HepG2 (cell line): Measurements from ENCODE around the gene HPDL. TPM values are rescaled to one million over a fixed set of nuclear protein-coding genes. Genes with fewer than 3 reads are reported as not detected.

Experiments used
- AHDC1 ChIP-seq: sonication (generic); formaldehyde crosslinking; IDR thresholded peaks from 2 replicates; pipeline ENCODE4 v1.5.1; 2020; ENCODE audit warnings: mild to moderate bottlenecking, missing genetic modification reagents, borderline replicate concordance
- CHD2 ChIP-seq: IDR thresholded peaks from 2 replicates; pipeline ENCODE4 v1.6.1; 2011; ENCODE audit warnings: low read depth, low read length, improper control_type of control experiment
- GATAD2A ChIP-seq: IDR thresholded peaks from 2 replicates; pipeline ENCODE4 v1.6.1; 2016
- KLF15 ChIP-seq: sonication (generic); formaldehyde crosslinking; IDR thresholded peaks from 2 replicates; pipeline ENCODE4 v1.8.1; 2023; ENCODE audit warnings: borderline replicate concordance, mild to moderate bottlenecking, inconsistent platforms, missing genetic modification reagents, mixed read lengths
- SNAPC2 ChIP-seq: sonication (generic); formaldehyde crosslinking; IDR thresholded peaks from 2 replicates; pipeline ENCODE4 v1.8.1; 2022; ENCODE audit warnings: mild to moderate bottlenecking, missing genetic modification reagents
- SNAPC4 ChIP-seq: sonication (generic); formaldehyde crosslinking; IDR thresholded peaks from 2 replicates; pipeline ENCODE4 v1.4.0; 2020; ENCODE audit warnings: mild to moderate bottlenecking, missing genetic modification reagents
- USF2 ChIP-seq, 2 experiments: sonication (generic) in 1 of 2; formaldehyde crosslinking in 1 of 2; IDR thresholded peaks; 2 replicates each; pipeline versions ENCODE4 v1.5.1 to v1.6.1; 2011 to 2020; ENCODE audit warnings: borderline replicate concordance in 1 of 2, low read depth in 1 of 2, low read length in 1 of 2, mild to moderate bottlenecking in 1 of 2, missing genetic modification reagents in 1 of 2, moderate library complexity in 1 of 2
- ZNF276 ChIP-seq: sonication (generic); formaldehyde crosslinking; IDR thresholded peaks from 2 replicates; pipeline ENCODE4 v1.4.0; 2020; ENCODE audit warnings: mild to moderate bottlenecking, low read depth, missing genetic modification reagents
- ZNF761 ChIP-seq: sonication (generic); formaldehyde crosslinking; conservative IDR thresholded peaks from 2 replicates; pipeline ENCODE4 v1.4.0; 2020; ENCODE audit warnings: mild to moderate bottlenecking, missing genetic modification reagents
- polyA plus RNA-seq, 8 experiments: library from polyadenylated mRNA; depleted of rRNA in 3 of 8; stranded (reverse) in 7 of 8; unstranded in 1 of 8; fragments of >200 nt; fragmentation: Illumina TruSeq in 4 of 8; extraction: Trizol in 4 of 8; gene quantifications; 2 replicates each; pipeline versions ENCODE4 v1.2.1 to v1.2.3, GENCODE V29; 2011 to 2016; ENCODE audit warnings: low read depth in 4 of 8, missing spikeins in 1 of 8, mixed read lengths in 1 of 8; ENCODE audit not compliant: insufficient read depth in 1 of 8
- total RNA-seq, 5 experiments: library from RNA; depleted of rRNA; stranded (reverse); fragments of >200 nt; fragmentation: Illumina TruSeq; extraction: Trizol; gene quantifications; 2 replicates each; pipeline ENCODE4 v1.2.3, GENCODE V29; 2016; ENCODE audit warnings: low read depth in 1 of 5

The HPDL gene
- total and polyA plus RNA-seq, 2 of the 13 experiments (the other 11 are each of a cell fraction or from before 2014, with no cell fraction given) = not detected

- TF ChIP-seq SNAPC4 (0 out of 2 replicates have a peak, but pooled peaks have one; percentile 23), ZNF761 (0 out of 2 replicates have a peak, but pooled peaks have one; percentile 51), SNAPC2 (CRISPR knock-in tag) (0 out of 2 replicates have a peak, but pooled peaks have one; percentile 52), USF2 (IDR thresholded peaks at IDR 0.05; ENCODE audit: low read depth, low read length) (no peak), USF2 (CRISPR knock-in tag; IDR thresholded peaks at IDR 0.05; ENCODE audit: borderline replicate concordance) (peak; percentile 73; the same call in 1 of the 2 replicates), ZNF276 (CRISPR knock-in tag) (0 out of 2 replicates have a peak, but pooled peaks have one; percentile 33), AHDC1 (no peak), GATAD2A (CRISPR knock-in tag) (peak; percentile 44), KLF15 (CRISPR knock-in tag) (no peak), CHD2 (peak; percentile 85)
Observed at GRCh38 chr1:45339789-45340558, 13.3 kb downstream of the HPDL start, which contains the start of the genes MUTYH and TOE1 (continued).
